GM19455 (cell line): ENCODE results near the gene PICALM.

Experiments
- ATAC-seq: cut with Tn5 transposase; IDR thresholded peaks from one replicate; pipeline ENCODE4 v1.9.1; 2021; ENCODE audit not compliant: unreplicated experiment

Gene PICALM

DNA sequence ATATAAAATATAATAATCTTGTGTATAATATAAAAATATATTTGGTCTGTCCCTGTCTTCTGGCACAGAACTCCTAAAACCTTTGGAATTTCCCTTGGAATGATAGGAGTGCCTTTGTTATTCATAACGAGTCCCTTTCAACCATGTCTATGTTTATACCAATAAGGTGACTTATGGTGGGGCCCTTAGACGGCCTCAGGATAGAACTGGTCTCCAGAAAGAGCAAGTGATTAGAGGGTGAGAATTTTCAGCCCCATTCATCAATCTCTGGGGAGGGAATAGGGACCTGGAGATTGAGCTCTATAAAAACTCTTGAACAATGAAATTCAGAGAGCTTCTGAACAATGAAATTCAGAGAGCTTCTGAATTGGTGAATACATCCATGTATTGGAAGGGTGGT is 18.4 kb upstream of the PICALM start:
- no peak for ATAC-seq

DNA sequence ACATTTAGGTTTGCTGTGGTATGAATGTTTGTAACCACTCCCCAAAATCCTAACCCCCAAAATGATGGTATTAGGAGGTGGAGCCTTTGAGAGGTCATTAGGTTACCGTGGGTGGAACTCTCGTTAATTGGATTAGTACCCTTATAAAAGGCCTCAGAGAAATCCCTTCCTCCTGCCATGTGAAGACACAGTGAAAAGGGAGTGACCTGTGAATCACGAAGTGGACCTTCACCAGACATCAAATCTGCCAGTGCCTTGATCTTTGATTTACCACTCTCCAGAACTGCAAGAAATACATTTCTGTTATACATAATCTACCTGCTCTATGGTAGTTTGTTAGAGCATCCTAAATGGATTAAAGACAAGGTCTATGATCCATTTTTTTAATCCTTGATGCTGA is 12.6 kb upstream of the PICALM start:
- ATAC-seq, result no peak

GRCh38 chr11:86079421-86079820 is 10.5 kb upstream of the PICALM start:
- no peak for ATAC-seq

GRCh38 chr11:86073948-86074347 is 5.1 kb upstream of the PICALM start:
- ATAC-seq, result no peak

DNA sequence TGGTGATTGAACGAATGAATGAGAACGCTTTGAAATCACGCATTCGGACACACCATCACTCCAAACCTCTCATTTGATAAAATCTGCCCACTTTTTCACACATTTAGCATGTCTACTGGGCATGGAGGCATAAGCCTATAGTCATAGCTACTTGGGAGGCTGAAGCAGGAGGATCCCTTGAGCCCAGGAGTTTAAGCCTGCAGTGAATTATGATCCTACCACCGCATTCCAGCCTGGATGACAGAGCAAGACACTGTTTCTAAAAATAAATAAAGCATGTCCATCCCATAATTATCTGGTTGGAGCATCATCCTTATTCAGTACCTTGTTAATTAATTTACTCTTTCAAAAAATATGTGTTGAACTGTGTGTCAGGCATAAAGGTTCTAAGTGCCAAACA is 3.3 kb upstream of the PICALM start:
- ATAC-seq, result no peak

DNA sequence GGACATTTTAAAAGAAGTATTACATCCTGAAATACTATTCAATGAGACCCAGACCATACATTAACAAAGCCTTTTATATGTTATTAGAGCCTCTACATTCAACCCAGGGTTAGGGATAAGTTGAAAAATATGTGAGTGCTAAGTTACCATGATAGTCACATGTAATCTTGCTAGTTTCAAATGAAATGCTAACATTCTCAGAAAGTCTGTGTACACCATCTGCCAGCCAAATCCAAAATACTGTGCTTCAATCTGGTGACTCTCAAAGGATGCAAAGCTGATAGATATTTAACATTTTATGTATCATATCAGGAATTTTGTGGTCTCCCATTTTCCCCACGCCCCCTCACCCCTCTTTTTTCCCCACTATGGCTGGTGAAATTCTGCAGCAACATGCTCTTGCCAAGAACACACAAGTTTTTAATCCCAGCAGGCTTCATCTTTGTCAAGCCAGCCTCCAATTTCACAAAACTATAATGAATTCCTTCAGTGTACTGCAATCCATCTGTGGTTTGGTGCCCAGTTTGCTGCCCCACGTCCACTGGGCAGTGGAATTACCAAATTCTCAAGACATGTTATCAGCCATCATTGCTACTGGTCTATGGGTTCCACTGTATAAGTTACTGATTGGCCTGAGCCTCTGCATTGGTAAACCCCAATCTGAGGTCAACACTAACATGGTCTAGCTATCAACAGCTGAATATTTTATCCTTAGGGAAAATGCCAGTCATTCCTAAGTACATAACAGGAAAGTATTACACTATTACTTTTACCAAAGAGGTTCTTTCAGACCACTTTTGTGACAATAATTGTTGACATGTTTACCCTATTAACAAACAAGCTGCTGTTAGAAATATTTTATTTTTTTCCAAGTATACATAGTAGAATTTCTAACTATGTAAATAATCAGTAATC is 1.5 kb upstream of the PICALM start:
- ATAC-seq, result no peak

DNA sequence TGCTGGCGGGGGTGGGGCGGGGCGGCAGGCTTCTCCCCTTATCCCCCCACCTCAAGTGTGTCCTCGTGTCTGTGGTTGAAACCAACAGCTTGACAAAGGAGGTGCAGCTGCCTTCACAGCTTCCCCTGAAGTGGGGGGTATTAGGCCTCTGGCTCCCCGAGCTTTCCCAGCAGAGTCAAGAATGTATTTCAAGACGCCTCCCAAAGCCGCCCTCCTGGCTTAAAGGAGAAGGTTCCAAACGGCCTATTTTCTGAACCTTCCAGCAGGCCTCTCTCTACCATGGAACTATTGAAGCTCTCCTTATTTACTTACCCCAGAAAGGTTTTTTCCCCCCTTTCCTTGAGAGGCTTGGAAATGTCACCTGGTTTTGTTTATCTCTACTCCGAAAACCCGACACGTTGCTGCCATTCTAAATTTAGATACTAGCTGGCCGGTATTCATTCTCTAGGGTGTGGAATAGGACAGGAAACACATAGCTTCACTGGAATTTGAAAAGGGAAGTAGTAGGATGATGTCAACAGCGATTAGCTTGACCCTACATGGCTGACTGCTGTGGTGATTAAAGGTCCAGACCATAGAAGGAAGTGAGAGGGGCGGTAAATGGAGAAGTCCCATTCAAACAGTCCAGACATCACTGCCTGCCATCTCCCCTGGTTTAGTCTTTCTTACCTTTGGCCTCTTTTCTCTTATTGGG is 671 bp upstream of the PICALM start:
- peak; percentile 14 for ATAC-seq

DNA sequence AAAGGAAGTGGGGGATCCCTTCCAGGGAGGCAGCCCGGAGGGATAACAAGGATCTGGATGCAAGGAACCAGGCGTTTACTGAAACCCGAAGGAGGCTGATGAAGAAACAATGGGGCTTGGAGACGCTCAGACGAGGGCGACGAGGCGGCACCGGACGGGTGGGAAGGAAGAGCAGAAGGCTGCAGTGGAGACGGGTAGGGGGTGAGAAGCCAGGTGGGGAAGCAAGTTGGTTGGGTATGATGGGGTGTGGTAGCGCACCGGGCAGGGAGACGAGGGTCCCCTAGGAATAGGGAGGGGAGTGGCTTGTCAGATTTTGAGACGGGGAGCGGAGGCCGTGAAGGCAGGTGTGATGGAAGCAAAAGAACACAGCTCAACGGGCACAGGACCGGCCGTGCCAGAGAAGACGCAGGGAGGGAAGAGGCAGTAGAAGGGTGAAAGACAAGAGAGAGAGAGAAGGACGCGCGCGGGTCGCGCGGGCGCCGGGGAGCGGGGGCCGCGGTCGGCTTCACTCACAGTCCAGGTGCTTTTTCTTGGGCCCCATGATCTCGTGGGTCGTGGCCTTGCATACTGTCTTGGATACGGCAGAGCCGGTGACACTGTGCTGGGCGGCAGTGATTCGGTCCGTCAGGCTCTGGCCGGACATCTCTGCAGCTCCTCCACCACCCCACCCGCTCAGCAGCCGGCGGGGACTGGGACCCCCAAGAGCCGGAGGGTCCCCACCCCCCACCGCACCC is 579 bp downstream of the PICALM start:
- ATAC-seq, result peak; percentile 23

DNA sequence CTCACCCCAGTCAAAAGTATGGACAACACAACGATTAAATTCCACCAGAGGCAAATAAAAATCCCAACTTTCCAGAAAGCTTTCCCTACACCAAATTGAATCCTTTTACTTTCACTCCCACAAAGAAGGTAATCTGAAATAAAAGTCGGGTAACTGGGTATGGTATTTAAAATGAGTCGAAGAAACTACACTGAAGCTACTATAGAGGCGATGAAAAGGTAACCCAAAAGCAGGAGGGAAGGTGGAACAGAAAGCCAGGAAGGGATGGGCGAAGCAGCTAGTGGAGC is 1.1 kb downstream of the PICALM start:
- no peak for ATAC-seq

DNA sequence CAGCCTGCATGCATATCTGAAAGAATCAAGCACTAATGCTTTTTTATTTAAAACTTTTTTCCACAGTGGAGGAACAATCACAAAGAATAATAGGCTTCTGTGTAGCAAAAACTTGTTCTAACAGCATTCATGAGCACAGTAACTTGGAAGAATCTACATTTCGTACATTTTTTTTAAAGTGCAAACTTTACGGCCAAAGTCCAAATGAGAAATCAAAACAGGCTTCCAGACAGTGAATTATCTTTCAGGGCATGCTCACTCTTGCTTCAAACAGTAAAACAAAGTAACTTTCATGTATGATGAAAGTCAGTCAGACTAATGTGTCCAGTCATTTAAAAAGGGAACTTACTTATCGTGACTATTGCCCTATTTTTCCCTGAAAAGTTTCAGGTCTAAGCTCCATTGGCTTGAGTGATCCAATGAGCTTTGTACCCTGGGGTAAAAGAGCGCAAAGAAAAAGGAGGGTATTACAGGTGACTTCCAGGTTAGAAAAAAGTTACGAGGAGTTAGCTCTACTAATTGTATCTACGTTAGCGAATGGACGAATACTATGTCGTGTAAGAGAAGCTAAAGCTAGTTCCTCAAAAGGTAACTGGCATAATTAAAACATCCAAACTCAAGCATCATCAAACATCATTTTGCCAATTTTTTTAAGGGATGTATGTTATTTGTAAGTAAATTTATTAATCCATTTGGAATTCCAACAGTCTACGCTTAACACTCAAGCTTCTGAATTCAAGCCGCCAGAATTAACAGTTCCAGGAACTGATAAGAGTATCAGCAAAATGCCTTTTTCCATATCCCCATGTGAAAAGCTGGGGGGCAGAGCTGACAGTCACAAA is 1.7 kb downstream of the PICALM start:
- no peak for ATAC-seq

- no peak for ATAC-seq
These were observed 2.3 kb downstream of the PICALM start for GRCh38 chr11:86066657-86067008.

- ATAC-seq, result no peak
These were observed 2.9 kb downstream of the PICALM start for GRCh38 chr11:86066033-86066432.

DNA sequence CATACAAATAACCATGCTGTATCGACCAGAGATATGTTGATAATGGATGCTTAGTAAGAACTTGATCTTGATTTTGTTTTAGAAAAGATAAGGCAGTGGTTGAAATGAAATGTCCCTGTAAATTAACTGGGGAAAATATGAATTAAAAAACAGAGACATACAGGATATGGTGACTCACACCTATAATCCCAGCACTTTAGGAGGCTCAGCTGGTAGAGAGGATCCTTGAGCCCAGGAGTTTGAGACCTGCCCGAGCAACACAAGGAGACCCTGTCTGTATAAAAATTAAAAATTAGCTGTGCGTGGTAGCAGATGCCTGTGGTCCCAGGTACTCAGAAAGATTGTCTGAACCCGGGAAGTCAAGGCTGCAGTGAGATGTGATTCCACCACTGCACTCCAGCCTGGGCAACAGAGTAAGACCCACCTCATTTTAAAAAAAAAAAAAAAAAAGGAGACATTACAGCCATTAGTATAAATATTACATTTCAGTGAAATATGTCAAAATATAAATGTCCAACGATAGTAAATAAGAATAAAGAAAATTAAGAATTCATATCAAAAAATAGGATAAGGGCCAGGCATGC is 4.6 kb downstream of the PICALM start:
- ATAC-seq, result no peak

DNA sequence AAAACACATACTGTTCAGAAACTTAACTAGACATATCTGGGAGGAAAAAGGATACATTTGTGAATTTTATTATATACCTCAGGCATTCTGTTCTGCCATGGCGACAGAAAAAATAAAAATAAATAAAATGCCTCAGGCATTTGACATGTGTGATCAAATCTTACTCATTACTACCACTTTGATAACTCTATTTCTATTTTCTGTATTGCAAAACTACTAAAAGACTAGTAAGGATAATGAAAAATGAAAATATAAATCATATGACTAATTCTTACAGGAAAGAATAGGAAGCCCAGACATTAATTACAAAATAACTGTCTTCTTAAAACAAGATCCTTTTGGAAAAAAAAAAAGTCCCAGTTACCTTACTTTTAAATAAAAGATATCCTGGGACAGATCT is 5.3 kb downstream of the PICALM start:
- ATAC-seq, result no peak

- no peak for ATAC-seq
These were observed 6.2 kb downstream of the PICALM start for GRCh38 chr11:86062719-86063118.

DNA sequence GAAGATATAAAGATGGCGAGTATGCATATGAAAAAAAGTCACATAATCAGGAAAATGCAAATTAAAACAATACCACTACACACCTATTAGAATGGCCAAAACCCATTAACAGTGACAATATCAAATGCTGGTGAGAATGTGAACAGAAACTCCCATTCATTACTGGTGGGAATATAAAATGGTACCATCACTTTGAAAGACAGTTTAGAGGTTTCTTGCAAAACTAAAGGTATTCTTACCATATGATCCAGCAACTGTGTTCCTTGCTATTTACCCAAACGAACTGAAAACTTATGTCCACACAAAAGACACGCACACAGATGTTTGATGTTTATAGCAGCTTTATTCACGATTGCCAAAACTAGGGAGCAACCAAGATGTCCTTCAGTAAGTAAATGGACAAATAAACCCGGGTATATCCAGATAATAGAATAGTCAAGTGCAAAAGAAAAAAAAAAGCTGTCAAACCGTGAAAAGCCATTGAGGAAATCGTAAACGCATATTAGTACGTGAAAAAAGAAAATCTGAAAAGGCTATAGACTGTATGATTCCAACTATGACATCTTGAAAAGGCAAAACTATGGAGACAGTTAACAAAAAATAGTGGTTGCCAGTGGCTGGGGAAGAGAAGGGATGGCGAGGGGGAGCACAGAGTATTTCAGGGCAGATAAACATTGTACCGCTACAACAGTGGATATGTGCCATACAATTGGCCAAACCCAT is 7.2 kb downstream of the PICALM start:
- no peak for ATAC-seq

GRCh38 chr11:86060544-86060943 is 8.3 kb downstream of the PICALM start:
- no peak for ATAC-seq

DNA sequence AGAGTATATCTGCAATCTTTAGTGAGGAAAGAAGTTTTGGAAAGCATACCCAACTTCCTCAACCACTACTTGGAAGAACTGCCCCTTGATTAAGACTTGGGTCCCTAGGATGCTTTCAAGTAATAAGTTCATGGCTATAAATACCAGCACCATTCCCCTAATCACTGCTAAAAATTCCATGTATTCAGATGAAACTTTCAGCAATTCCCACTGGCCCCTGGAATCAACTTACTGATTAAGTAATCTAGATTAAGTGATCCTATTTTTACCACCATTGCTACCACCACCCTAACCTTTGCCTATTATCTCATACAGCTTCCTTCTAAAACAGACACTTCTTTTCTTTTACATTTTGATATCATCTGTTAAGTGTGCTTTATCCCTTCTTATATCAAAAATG is 10.5 kb downstream of the PICALM start:
- no peak for ATAC-seq

GRCh38 chr11:86056351-86056854 is 12.5 kb downstream of the PICALM start:
- ATAC-seq, result no peak
